ENCODE measurements around the gene LRRC8A.

Gene LRRC8A

GRCh38 chr9:128902351-128903078, 20.6 kb downstream of the LRRC8A start:
- DNase-seq = peak; percentile 87 to 89

- DNase-seq = no peak
Measured at GRCh38 chr9:128903079-128903461, 21.1 kb downstream of the LRRC8A start.

- peak in 1 of 2 experiments; percentile 44 for DNase-seq
Measured at GRCh38 chr9:128903871-128904620, 22.1 kb downstream of the LRRC8A start.

- DNase-seq = no peak
Measured at GRCh38 chr9:128905964-128906363, 24.0 kb downstream of the LRRC8A start.

- DNase-seq = no peak
Measured at GRCh38 chr9:128906741-128907140, 24.8 kb downstream of the LRRC8A start.

GRCh38 chr9:128908372-128908771, 26.4 kb downstream of the LRRC8A start:
- no peak for DNase-seq

- no peak for DNase-seq
Measured at GRCh38 chr9:128909859-128910258, 27.9 kb downstream of the LRRC8A start.

GRCh38 chr9:128910906-128911305, 29.0 kb downstream of the LRRC8A start:
- DNase-seq = no peak

GRCh38 chr9:128911529-128912035, 29.6 kb downstream of the LRRC8A start:
- no peak for DNase-seq

- peak in 1 of 2 experiments; percentile 45 for DNase-seq
Measured at GRCh38 chr9:128912270-128912853, 30.4 kb downstream of the LRRC8A start.

- no peak for DNase-seq
Measured at GRCh38 chr9:128913048-128913900, 31.3 kb downstream of the LRRC8A start.

GRCh38 chr9:128913995-128914772, 32.3 kb downstream of the LRRC8A start:
- DNase-seq = no peak

- no peak for DNase-seq
Measured at GRCh38 chr9:128916204-128916603, 34.3 kb downstream of the LRRC8A start.

- DNase-seq = no peak
Measured at GRCh38 chr9:128916745-128917144, 34.8 kb downstream of the LRRC8A start.

- DNase-seq = no peak
Measured at GRCh38 chr9:128917151-128917849, 35.4 kb downstream of the LRRC8A start.

GRCh38 chr9:128918921-128919320, 37.0 kb downstream of the LRRC8A start:
- DNase-seq = no peak

GRCh38 chr9:128919402-128920089, 37.6 kb downstream of the LRRC8A start:
- DNase-seq = no peak

- DNase-seq = no peak
Measured at GRCh38 chr9:128920381-128921058, 38.6 kb downstream of the LRRC8A start, which contains the start of gene PHYHD1. PHYHD1 (plus strand) TSS chr9:128920982; CDS start chr9:128922324, 1,342 bp downstream.

GRCh38 chr9:128921881-128922763, 40.2 kb downstream of the LRRC8A start:
- no peak for DNase-seq
